ENCODE data around the gene CIDEB.

CIDEB gene

GRCh38 chr14:24310646-24311604, 3.1 kb upstream of the CIDEB start, which contains the start of gene LTB4R:
LTB4R (plus strand) TSS chr14:24311502; CDS start chr14:24315652, 4,150 bp downstream.
- peak within 1 kb of the TSS; percentile 78 for H3K27ac Mint-ChIP-seq
- peaks cover 49% of the 10 kb centered on the region for H3K36me3 Mint-ChIP-seq (ENCODE audit: low read depth)
- H3K4me1 Mint-ChIP-seq (ENCODE audit: low read depth): peaks cover 68% of the 10 kb centered on the region
- H3K4me3 Mint-ChIP-seq: peak within 1 kb of the TSS; percentile 76
- no peaks in the 10 kb centered on the region for H3K27me3 Mint-ChIP-seq
- H3K9me3 Mint-ChIP-seq: no peaks in the 10 kb centered on the region

- Mint-ChIP-seq H3K4me3 (peak overlapping the region; percentile 76), H3K9me3 (no peaks in the 10 kb centered on the region), H3K36me3 (ENCODE audit: low read depth) (peaks cover 56% of the 10 kb centered on the region), H3K4me1 (ENCODE audit: low read depth) (peaks cover 63% of the 10 kb centered on the region), H3K27ac (peak overlapping the region; percentile 78), H3K27me3 (no peaks in the 10 kb centered on the region)
Observed at GRCh38 chr14:24310265-24310645, 2.5 kb upstream of the CIDEB start.

- Mint-ChIP-seq H3K27me3 (no peaks in the 10 kb centered on the region), H3K27ac (peak within 1 kb of the TSS; percentile 78), H3K4me3 (peak within 1 kb of the TSS; percentile 76), H3K36me3 (ENCODE audit: low read depth) (peaks cover 61% of the 10 kb centered on the region), H3K9me3 (no peaks in the 10 kb centered on the region), H3K4me1 (ENCODE audit: low read depth) (peaks cover 58% of the 10 kb centered on the region)
Observed at GRCh38 chr14:24309538-24310264, 1.9 kb upstream of the CIDEB start, which contains the start of gene LTB4R2. LTB4R2 (plus strand) TSS chr14:24310140; CDS start chr14:24310665, 525 bp downstream.

GRCh38 chr14:24308342-24309124, 756 bp upstream of the CIDEB start:
- no peaks in the 10 kb centered on the region for H3K9me3 Mint-ChIP-seq
- H3K27ac Mint-ChIP-seq: no peak overlapping the region
- H3K27me3 Mint-ChIP-seq: no peaks in the 10 kb centered on the region
- peaks cover 47% of the 10 kb centered on the region for H3K4me1 Mint-ChIP-seq (ENCODE audit: low read depth)
- H3K36me3 Mint-ChIP-seq (ENCODE audit: low read depth): peaks cover 70% of the 10 kb centered on the region
- no peak overlapping the region for H3K4me3 Mint-ChIP-seq

GRCh38 chr14:24307156-24307574, 612 bp downstream of the CIDEB start:
- Mint-ChIP-seq H3K36me3 (ENCODE audit: low read depth) (peaks cover 63% of the 10 kb centered on the region), H3K4me1 (ENCODE audit: low read depth) (peaks cover 33% of the 10 kb centered on the region), H3K9me3 (no peaks in the 10 kb centered on the region), H3K27me3 (no peaks in the 10 kb centered on the region), H3K4me3 (no peak overlapping the region), H3K27ac (peak overlapping the region; percentile 2)

GRCh38 chr14:24304019-24304387, 3.8 kb downstream of the CIDEB start:
- Mint-ChIP-seq H3K9me3 (no peaks in the 10 kb centered on the region), H3K36me3 (ENCODE audit: low read depth) (peaks cover 68% of the 10 kb centered on the region), H3K27ac (no peak overlapping the region), H3K4me3 (no peak overlapping the region), H3K4me1 (ENCODE audit: low read depth) (peaks cover 30% of the 10 kb centered on the region), H3K27me3 (no peaks in the 10 kb centered on the region)

GRCh38 chr14:24300326-24300980, 7.3 kb downstream of the CIDEB start:
- Mint-ChIP-seq H3K36me3 (ENCODE audit: low read depth) (peaks cover 49% of the 10 kb centered on the region), H3K4me1 (ENCODE audit: low read depth) (peaks cover 51% of the 10 kb centered on the region), H3K27me3 (no peaks in the 10 kb centered on the region), H3K4me3 (peak overlapping the region; percentile 92), H3K9me3 (no peaks in the 10 kb centered on the region), H3K27ac (peak overlapping the region; percentile 84)

- H3K27me3 Mint-ChIP-seq: no peaks in the 10 kb centered on the region
- peaks cover 47% of the 10 kb centered on the region for H3K36me3 Mint-ChIP-seq (ENCODE audit: low read depth)
- H3K4me3 Mint-ChIP-seq: peak within 1 kb of the TSS; percentile 92
- no peaks in the 10 kb centered on the region for H3K9me3 Mint-ChIP-seq
- peaks cover 51% of the 10 kb centered on the region for H3K4me1 Mint-ChIP-seq (ENCODE audit: low read depth)
- H3K27ac Mint-ChIP-seq: peak within 1 kb of the TSS; percentile 84
Observed at GRCh38 chr14:24299255-24300191, 8.3 kb downstream of the CIDEB start, which contains the start of the genes DHRS1 and NOP9. DHRS1 (minus strand) TSS chr14:24299780; CDS start chr14:24299106, 674 bp downstream. NOP9 (plus strand) TSS chr14:24299850; CDS start chr14:24299955, 105 bp downstream.

GRCh38 chr14:24298892-24299254, 8.9 kb downstream of the CIDEB start:
- Mint-ChIP-seq H3K4me1 (ENCODE audit: low read depth) (peaks cover 51% of the 10 kb centered on the region), H3K36me3 (ENCODE audit: low read depth) (peaks cover 42% of the 10 kb centered on the region), H3K4me3 (peak overlapping the region; percentile 92), H3K27ac (peak overlapping the region; percentile 84), H3K9me3 (no peaks in the 10 kb centered on the region), H3K27me3 (no peaks in the 10 kb centered on the region)

GRCh38 chr14:24297190-24297964, 10.4 kb downstream of the CIDEB start:
- no peaks in the 10 kb centered on the region for H3K27me3 Mint-ChIP-seq
- H3K27ac Mint-ChIP-seq: peak overlapping the region; percentile 90
- peaks cover 43% of the 10 kb centered on the region for H3K36me3 Mint-ChIP-seq (ENCODE audit: low read depth)
- peak overlapping the region; percentile 14 for H3K4me3 Mint-ChIP-seq
- peaks cover 51% of the 10 kb centered on the region for H3K4me1 Mint-ChIP-seq (ENCODE audit: low read depth)
- H3K9me3 Mint-ChIP-seq: no peaks in the 10 kb centered on the region

GRCh38 chr14:24296341-24297157, 11.2 kb downstream of the CIDEB start:
- Mint-ChIP-seq H3K36me3 (ENCODE audit: low read depth) (peaks cover 40% of the 10 kb centered on the region), H3K9me3 (no peaks in the 10 kb centered on the region), H3K27me3 (no peaks in the 10 kb centered on the region), H3K4me1 (ENCODE audit: low read depth) (peaks cover 57% of the 10 kb centered on the region), H3K4me3 (peak overlapping the region; percentile 41), H3K27ac (peak overlapping the region; percentile 90)

GRCh38 chr14:24293525-24293924, 14.3 kb downstream of the CIDEB start:
- H3K36me3 Mint-ChIP-seq (ENCODE audit: low read depth): peaks cover 49% of the 10 kb centered on the region
- no peaks in the 10 kb centered on the region for H3K27me3 Mint-ChIP-seq
- H3K27ac Mint-ChIP-seq: no peak overlapping the region
- peaks cover 59% of the 10 kb centered on the region for H3K4me1 Mint-ChIP-seq (ENCODE audit: low read depth)
- H3K4me3 Mint-ChIP-seq: no peak overlapping the region
- no peaks in the 10 kb centered on the region for H3K9me3 Mint-ChIP-seq

Measured in stimulated activated naive CD8-positive, alpha-beta T cell treated with anti-CD3 and anti-CD28 coated beads, Interleukin-15, Interleukin-2, amounts not matched to agents 100 ng/mL and 50 ng/mL, for 24 hours (primary cell).